ENCODE results near the gene EFCAB13.

GRCh38 chr17:47363171-47363570 is 39.4 kb downstream of the EFCAB13 start:
- no peak for TF ChIP-seq CTCF (IDR thresholded peaks at IDR 0.05)
- TF ChIP-seq EP300 (IDR thresholded peaks at IDR 0.05) = no peak
- TF ChIP-seq POLR2A (IDR thresholded peaks at IDR 0.05; ENCODE audit: low read depth) = no peak
